HepG2 (cell line): ENCODE results near the gene ARFGEF2. TPM values are rescaled to one million over a fixed set of nuclear protein-coding genes. Genes with fewer than 3 reads are reported as not detected.

Experiments
- AFF4 ChIP-seq: sonication (generic); formaldehyde crosslinking; IDR thresholded peaks from 2 replicates; pipeline ENCODE4 v1.4.0; 2020; ENCODE audit warnings: missing genetic modification reagents
- ERF ChIP-seq: IDR thresholded peaks from 2 replicates; pipeline ENCODE4 v1.6.1; 2018; ENCODE audit warnings: missing biosample characterization, missing genetic modification reagents
- GTF2F1 ChIP-seq: fragments of 150-350 bp; IDR thresholded peaks from 2 replicates; pipeline ENCODE4 v1.6.1; 2014; ENCODE audit warnings: low read length
- HMGXB3 ChIP-seq: sonication (generic); formaldehyde crosslinking; IDR thresholded peaks from 2 replicates; pipeline ENCODE4 v1.4.0; 2020; ENCODE audit warnings: missing genetic modification reagents, borderline replicate concordance
- JDP2 ChIP-seq: sonication (generic); formaldehyde crosslinking; IDR thresholded peaks from 2 replicates; pipeline ENCODE4 v1.8.1; 2022; ENCODE audit warnings: missing genetic modification reagents, borderline replicate concordance
- MLXIP ChIP-seq: sonication (generic); formaldehyde crosslinking; IDR thresholded peaks from 2 replicates; pipeline ENCODE4 v1.9.0; 2021; ENCODE audit warnings: missing genetic modification reagents, borderline replicate concordance
- PHB2 ChIP-seq: fragments of 450-650 bp; IDR thresholded peaks from 2 replicates; pipeline ENCODE4 v1.6.1; 2018; ENCODE audit not compliant: partially characterized antibody
- RFXANK ChIP-seq: IDR thresholded peaks from 2 replicates; pipeline ENCODE4 v1.6.1; 2016
- TRAFD1 ChIP-seq: sonication (generic); formaldehyde crosslinking; IDR thresholded peaks from 2 replicates; pipeline ENCODE4 v1.5.1; 2020; ENCODE audit warnings: missing genetic modification reagents, mild to moderate bottlenecking, borderline replicate concordance
- ZBTB14 ChIP-seq: sonication (generic); formaldehyde crosslinking; IDR thresholded peaks from 2 replicates; pipeline ENCODE4 v1.4.0; 2020; ENCODE audit warnings: missing genetic modification reagents
- ZNF335 ChIP-seq: sonication (generic); formaldehyde crosslinking; IDR thresholded peaks from 2 replicates; pipeline ENCODE4 v1.4.0; 2020; ENCODE audit warnings: missing genetic modification reagents
- ZNF580 ChIP-seq: IDR thresholded peaks from 2 replicates; pipeline ENCODE4 v1.6.1; 2016; ENCODE audit warnings: low read depth, borderline replicate concordance
- ZNF652 ChIP-seq: IDR thresholded peaks from 2 replicates; pipeline ENCODE4 v1.6.1; 2016; ENCODE audit warnings: low read depth, borderline replicate concordance
- ZSCAN22 ChIP-seq: sonication (generic); formaldehyde crosslinking; IDR thresholded peaks from 2 replicates; pipeline ENCODE4 v1.4.0; 2020; ENCODE audit warnings: mild to moderate bottlenecking, missing genetic modification reagents
- polyA plus RNA-seq, 8 experiments: library from polyadenylated mRNA; depleted of rRNA in 3 of 8; stranded (reverse) in 7 of 8; unstranded in 1 of 8; fragments of >200 nt; fragmentation: Illumina TruSeq in 4 of 8; extraction: Trizol in 4 of 8; gene quantifications; 2 replicates each; pipeline versions ENCODE4 v1.2.1 to v1.2.3, GENCODE V29; 2011 to 2016; ENCODE audit warnings: low read depth in 4 of 8, missing spikeins in 1 of 8, mixed read lengths in 1 of 8; ENCODE audit not compliant: insufficient read depth in 1 of 8
- total RNA-seq, 5 experiments: library from RNA; depleted of rRNA; stranded (reverse); fragments of >200 nt; fragmentation: Illumina TruSeq; extraction: Trizol; gene quantifications; 2 replicates each; pipeline ENCODE4 v1.2.3, GENCODE V29; 2016; ENCODE audit warnings: low read depth in 1 of 5

The ARFGEF2 gene
- total and polyA plus RNA-seq, 2 of the 13 experiments (the other 11 are each of a cell fraction or from before 2014, with no cell fraction given): 44.0 to 60.8 TPM

- TF ChIP-seq ERF (CRISPR knock-in tag) (no peak), TRAFD1 (CRISPR knock-in tag) (no peak), MLXIP (CRISPR knock-in tag) (no peak), PHB2 (no peak), AFF4 (peak; percentile 89), ZBTB14 (CRISPR knock-in tag) (no peak), ZNF652 (CRISPR knock-in tag) (0 out of 2 replicates have a peak, but pooled peaks have one; percentile 6), JDP2 (no peak), ZNF335 (CRISPR knock-in tag) (peak; percentile 82), HMGXB3 (peak; percentile 70; the same call in 1 of the 2 replicates), ZSCAN22 (no peak), GTF2F1 (no peak), RFXANK (CRISPR knock-in tag) (0 out of 2 replicates have a peak, but pooled peaks have one; percentile 34), ZNF580 (peak; percentile 61; the same call in 1 of the 2 replicates)
Measured at GRCh38 chr20:48923149-48923718, 1.7 kb downstream of the ARFGEF2 start (continued).
